Caco-2 (cell line): ENCODE data around the gene INAFM1. TPM values are rescaled to one million over a fixed set of nuclear protein-coding genes. Genes with fewer than 3 reads are reported as not detected.

Experiments
- BruUV-seq: library from RNA; stranded (reverse); fragments of 400-500 nt; replicated peaks from 2 replicates; lab custom pipeline; 2021; lab: Mats Ljungman, UMichigan
- CTCF ChIA-PET: fragments of 300-600 bp; sonication (Branson Sonifier 250); formaldehyde crosslinking; loops from one replicate; lab custom pipeline; 2022; ENCODE audit warnings: antibody characterized with exemption; lab: Charles Lee
- POLR2A ChIA-PET: fragments of 300-600 bp; sonication (Branson Sonifier 250); formaldehyde crosslinking; loops from one replicate; lab custom pipeline; 2022; ENCODE audit warnings: antibody characterized with exemption; lab: Charles Lee
- DNase-seq, 2 experiments: peaks; one replicate each; pipeline versions ENCODE4 v3.0.0 to v3.0.0-alpha.2; 2020 to 2022
- H3K27me3 ChIP-seq: replicated peaks from 2 replicates; pipeline ENCODE4 v1.6.0; 2011; ENCODE audit warnings: low read length; ENCODE audit not compliant: control insufficient read depth, insufficient read depth
- H3K36me3 ChIP-seq: 2 replicates; pipeline ENCODE4 v1.5.1; 2011; ENCODE audit warnings: low read length; ENCODE audit not compliant: control insufficient read depth, insufficient read depth
- H3K4me1 ChIP-seq: fragments of 250-450 bp; sonication (Bioruptor Pico); 2 replicates; pipeline ENCODE4 v1.5.1; 2020; ENCODE audit warnings: mild to moderate bottlenecking
- H3K4me3 ChIP-seq: 2 replicates; pipeline ENCODE4 v1.5.1; 2011; ENCODE audit warnings: low read depth, mild to moderate bottlenecking, control low read depth, low read length
- H3K9me3 ChIP-seq: fragments of 250-450 bp; sonication (Bioruptor Pico); 2 replicates; pipeline ENCODE4 v1.5.1; 2020; ENCODE audit warnings: mild to moderate bottlenecking, moderate library complexity
- H3K27ac Mint-ChIP-seq: one replicate; pipeline ENCODE4 v1.8.0; 2022; ENCODE audit warnings: mixed read lengths; ENCODE audit not compliant: unreplicated experiment
- H3K27me3 Mint-ChIP-seq: one replicate; pipeline ENCODE4 v1.8.0; 2022; ENCODE audit warnings: mixed read lengths; ENCODE audit not compliant: insufficient read depth, unreplicated experiment
- H3K36me3 Mint-ChIP-seq: one replicate; pipeline ENCODE4 v1.8.0; 2022; ENCODE audit warnings: mild to moderate bottlenecking, mixed read lengths; ENCODE audit not compliant: insufficient read depth, unreplicated experiment
- H3K4me1 Mint-ChIP-seq: one replicate; pipeline ENCODE4 v1.8.0; 2022; ENCODE audit warnings: low read depth, mixed read lengths; ENCODE audit not compliant: unreplicated experiment
- H3K4me3 Mint-ChIP-seq: one replicate; pipeline ENCODE4 v1.8.0; 2022; ENCODE audit warnings: mild to moderate bottlenecking, moderate library complexity, mixed read lengths; ENCODE audit not compliant: unreplicated experiment
- H3K9me3 Mint-ChIP-seq: one replicate; pipeline ENCODE4 v1.8.0; 2022; ENCODE audit warnings: mixed read lengths; ENCODE audit not compliant: unreplicated experiment
- CTCF ChIP-seq, 2 experiments: fragments of 200-600 bp in 1 of 2; IDR thresholded peaks; 1 replicate in 1 of 2; 2 replicates in 1 of 2; pipeline versions ENCODE4 v1.5.1 to v1.8.0; 2011 to 2022; ENCODE audit warnings: antibody characterized with exemption in 1 of 2, control low read depth in 1 of 2, inconsistent platforms in 1 of 2, low read depth in 1 of 2, low read length in 1 of 2, mild to moderate bottlenecking in 1 of 2, moderate library complexity in 1 of 2; ENCODE audit not compliant: insufficient read depth in 1 of 2, severe bottlenecking in 1 of 2, unreplicated experiment in 1 of 2
- intact Hi-C: fragments of 100-400 bp; cut with micrococcal nuclease; formaldehyde crosslinking; loops from one replicate; pipeline ENCODE4 v1.10.0; 2022; ENCODE audit not compliant: unreplicated experiment
- total RNA-seq: library from RNA; stranded (reverse); gene quantifications from 2 replicates; pipeline ENCODE4 v1.2.3, GENCODE V29; 2022

Gene INAFM1
- total RNA-seq, 1 experiment from 2014 or later: 10.4 TPM

GRCh38 chr19:47319923-47320871 is 45.5 kb downstream of the INAFM1 start:
- Histone ChIP-seq H3K4me1 (peaks cover 5% of the 10 kb centered on the region; the same call in 1 of the 2 replicates), H3K4me3 (no peak overlapping the region), H3K36me3 (no peaks in the 10 kb centered on the region), H3K9me3 (peaks cover 5% of the 10 kb centered on the region; the same call in 1 of the 2 replicates), H3K27me3 (no peaks in the 10 kb centered on the region)
- ChIA-PET CTCF (no interaction called here), POLR2A (no interaction called here)
- DNase-seq: no peak
- peaks cover 9% of the 10 kb centered on the region for H3K9me3 Mint-ChIP-seq
- H3K4me1 Mint-ChIP-seq: peaks cover 14% of the 10 kb centered on the region
- TF ChIP-seq CTCF (IDR thresholded peaks at IDR 0.05; ENCODE audit: insufficient read depth in 1 of 2, low read depth in 1 of 2, low read length in 1 of 2, severe bottlenecking in 1 of 2, unreplicated experiment in 1 of 2): no peak
- intact Hi-C loops: no loop called here
- no peaks in the 10 kb centered on the region for H3K36me3 Mint-ChIP-seq
- BruUV-seq: no TSS peak
- peaks cover 3% of the 10 kb centered on the region for H3K27me3 Mint-ChIP-seq
- no peak overlapping the region for H3K4me3 Mint-ChIP-seq
- H3K27ac Mint-ChIP-seq: no peak overlapping the region

GRCh38 chr19:47321630-47322029 is 46.9 kb downstream of the INAFM1 start:
- ChIA-PET POLR2A (no interaction called here), CTCF (no interaction called here)
- no peaks in the 10 kb centered on the region for H3K36me3 Mint-ChIP-seq
- no peaks in the 10 kb centered on the region for H3K36me3 ChIP-seq
- peaks cover 3% of the 10 kb centered on the region for H3K27me3 Mint-ChIP-seq
- no peak for DNase-seq
- H3K4me1 Mint-ChIP-seq: no peaks in the 10 kb centered on the region
- H3K4me3 ChIP-seq: no peak overlapping the region
- H3K9me3 ChIP-seq: peaks cover 5% of the 10 kb centered on the region; the same call in 1 of the 2 replicates
- H3K4me3 Mint-ChIP-seq: no peak overlapping the region
- no peak overlapping the region for H3K27ac Mint-ChIP-seq
- H3K27me3 ChIP-seq: no peaks in the 10 kb centered on the region
- H3K9me3 Mint-ChIP-seq: peaks cover 9% of the 10 kb centered on the region
- H3K4me1 ChIP-seq: no peaks in the 10 kb centered on the region
- no TSS peak for BruUV-seq
- TF ChIP-seq CTCF (IDR thresholded peaks at IDR 0.05; ENCODE audit: insufficient read depth in 1 of 2, low read depth in 1 of 2, low read length in 1 of 2, severe bottlenecking in 1 of 2, unreplicated experiment in 1 of 2): no peak
- intact Hi-C loops: no loop called here

GRCh38 chr19:47322058-47322457 is 47.4 kb downstream of the INAFM1 start:
- Histone ChIP-seq H3K27me3 (no peaks in the 10 kb centered on the region), H3K9me3 (peaks cover 5% of the 10 kb centered on the region; the same call in 1 of the 2 replicates), H3K4me3 (no peak overlapping the region), H3K36me3 (no peaks in the 10 kb centered on the region), H3K4me1 (no peaks in the 10 kb centered on the region)
- no peak for DNase-seq
- no peak overlapping the region for H3K4me3 Mint-ChIP-seq
- H3K27ac Mint-ChIP-seq: no peak overlapping the region
- intact Hi-C loops: no loop called here
- H3K27me3 Mint-ChIP-seq: peaks cover 3% of the 10 kb centered on the region
- H3K9me3 Mint-ChIP-seq: peaks cover 9% of the 10 kb centered on the region
- CTCF ChIA-PET: no interaction called here
- H3K4me1 Mint-ChIP-seq: no peaks in the 10 kb centered on the region
- POLR2A ChIA-PET: no interaction called here
- no peak for TF ChIP-seq CTCF (IDR thresholded peaks at IDR 0.05; ENCODE audit: insufficient read depth in 1 of 2, low read depth in 1 of 2, low read length in 1 of 2, severe bottlenecking in 1 of 2, unreplicated experiment in 1 of 2)
- no peaks in the 10 kb centered on the region for H3K36me3 Mint-ChIP-seq
- BruUV-seq: no TSS peak
